ENCODE data around the gene AQP2. TPM values are rescaled to one million over a fixed set of nuclear protein-coding genes. Genes with fewer than 3 reads are reported as not detected.

Gene AQP2
- total RNA-seq, 1 experiment from 2014 or later = 0.36 TPM

DNA sequence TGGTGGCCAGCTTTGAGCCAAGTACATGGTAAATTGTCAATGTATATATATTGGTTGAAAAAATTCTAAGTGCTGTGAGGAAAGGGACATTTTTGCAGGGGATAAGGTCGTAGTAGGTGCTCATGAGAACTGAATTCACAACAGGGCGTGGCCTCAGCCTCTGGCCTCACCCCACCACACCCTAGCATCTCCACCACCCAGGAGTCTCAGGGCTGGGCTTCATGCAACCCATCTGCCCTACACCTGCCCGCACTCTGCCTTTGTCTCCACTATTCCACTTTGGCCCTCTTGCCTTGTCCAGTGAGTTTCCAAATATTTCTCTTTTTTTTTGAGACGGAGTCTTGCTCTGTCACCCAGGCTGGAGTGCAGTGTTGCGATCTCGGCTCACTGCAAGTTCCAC is 22.1 kb upstream of the AQP2 start:
- H3K4me3 ChIP-seq (ENCODE audit: low read depth in 2 of 2, low read length in 2 of 2) = no peak overlapping the region
- no peaks in the 10 kb centered on the region for H3K9me3 ChIP-seq (ENCODE audit: control insufficient read depth, insufficient read depth, low read depth, low read length)
- in situ Hi-C loops (cut with HindIII; ENCODE audit: low pct_unique_long_range_greater_than_20kb, low sequenced_read_pairs) = no loop called here
- BruUV-seq (replicated peaks) = no TSS peak
- no peak for DNase-seq (ENCODE audit: low read depth, low spot score)
- ChIA-PET POLR2A (interaction anchor here (0.6 kb wide), 1 partner anchor 15 kb away, joined by 3 read pairs; no protein-coding TSS in a partner anchor), CTCF (no interaction called here)
- intact Hi-C loops (cut with micrococcal nuclease; ENCODE audit: unreplicated experiment) = no loop called here
- no peak for ATAC-seq
- no peak overlapping the region for H3K27ac ChIP-seq (ENCODE audit: low read length)
- no peaks in the 10 kb centered on the region for H3K27me3 ChIP-seq (ENCODE audit: control insufficient read depth, insufficient read depth, low read length)
- no peaks in the 10 kb centered on the region for H3K4me1 ChIP-seq (ENCODE audit: control insufficient read depth, insufficient read depth, low read length)
- TF ChIP-seq, protein P1, sequence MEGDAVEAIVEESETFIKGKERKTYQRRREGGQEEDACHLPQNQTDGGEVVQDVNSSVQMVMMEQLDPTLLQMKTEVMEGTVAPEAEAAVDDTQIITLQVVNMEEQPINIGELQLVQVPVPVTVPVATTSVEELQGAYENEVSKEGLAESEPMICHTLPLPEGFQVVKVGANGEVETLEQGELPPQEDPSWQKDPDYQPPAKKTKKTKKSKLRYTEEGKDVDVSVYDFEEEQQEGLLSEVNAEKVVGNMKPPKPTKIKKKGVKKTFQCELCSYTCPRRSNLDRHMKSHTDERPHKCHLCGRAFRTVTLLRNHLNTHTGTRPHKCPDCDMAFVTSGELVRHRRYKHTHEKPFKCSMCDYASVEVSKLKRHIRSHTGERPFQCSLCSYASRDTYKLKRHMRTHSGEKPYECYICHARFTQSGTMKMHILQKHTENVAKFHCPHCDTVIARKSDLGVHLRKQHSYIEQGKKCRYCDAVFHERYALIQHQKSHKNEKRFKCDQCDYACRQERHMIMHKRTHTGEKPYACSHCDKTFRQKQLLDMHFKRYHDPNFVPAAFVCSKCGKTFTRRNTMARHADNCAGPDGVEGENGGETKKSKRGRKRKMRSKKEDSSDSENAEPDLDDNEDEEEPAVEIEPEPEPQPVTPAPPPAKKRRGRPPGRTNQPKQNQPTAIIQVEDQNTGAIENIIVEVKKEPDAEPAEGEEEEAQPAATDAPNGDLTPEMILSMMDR (IDR thresholded peaks at IDR 0.05) = no peak
- no peaks in the 10 kb centered on the region for H3K36me3 ChIP-seq (ENCODE audit: control insufficient read depth, insufficient read depth, low read length)

DNA sequence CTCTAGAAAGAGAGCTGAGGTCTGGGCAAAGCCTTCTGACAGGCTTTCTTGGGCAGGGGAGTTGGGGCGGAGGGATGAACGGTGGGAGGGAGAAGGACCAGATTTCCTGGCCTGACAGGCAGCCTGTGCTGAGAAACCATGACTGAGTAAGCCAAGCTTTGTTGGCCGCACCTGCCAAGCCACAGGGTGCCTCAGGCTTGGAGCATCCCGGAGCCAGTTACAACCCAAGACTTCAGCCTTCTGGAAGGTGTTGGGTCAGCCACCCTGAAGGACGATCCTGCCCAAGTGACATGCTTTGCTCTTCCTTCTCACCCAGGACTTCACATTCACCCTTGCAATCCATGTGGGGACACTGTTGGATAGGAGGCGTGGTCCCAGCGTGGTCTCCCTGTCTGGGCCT is 21.0 kb upstream of the AQP2 start:
- in situ Hi-C loops (cut with HindIII; ENCODE audit: low pct_unique_long_range_greater_than_20kb, low sequenced_read_pairs) = no loop called here
- ATAC-seq = no peak
- DNase-seq (ENCODE audit: low read depth, low spot score) = no peak
- ChIA-PET CTCF (interaction anchor here (0.7 to 1.3 kb wide), 2 partner anchors 16 to 155 kb away, joined by 3 to 5 read pairs; partner anchors contain the start of gene SMARCD1), POLR2A (no interaction called here)
- intact Hi-C loops (cut with micrococcal nuclease; ENCODE audit: unreplicated experiment) = no loop called here
- Histone ChIP-seq H3K4me3 (ENCODE audit: low read depth in 2 of 2, low read length in 2 of 2) (no peak overlapping the region), H3K27me3 (ENCODE audit: control insufficient read depth, insufficient read depth, low read length) (no peaks in the 10 kb centered on the region), H3K27ac (ENCODE audit: low read length) (no peak overlapping the region), H3K4me1 (ENCODE audit: control insufficient read depth, insufficient read depth, low read length) (no peaks in the 10 kb centered on the region), H3K36me3 (ENCODE audit: control insufficient read depth, insufficient read depth, low read length) (no peaks in the 10 kb centered on the region), H3K9me3 (ENCODE audit: control insufficient read depth, insufficient read depth, low read depth, low read length) (no peaks in the 10 kb centered on the region)
- BruUV-seq (replicated peaks) = no TSS peak
- no peak for TF ChIP-seq TCF7L2 (IDR thresholded peaks at IDR 0.05; ENCODE audit: low read depth, low read length)
- no peak for TF ChIP-seq SIN3A (IDR thresholded peaks at IDR 0.05; ENCODE audit: borderline replicate concordance, insufficient read depth, low read depth, low read length)
- TF ChIP-seq, protein P1 (IDR thresholded peaks at IDR 0.05) = no peak
- TF ChIP-seq, protein P2, sequence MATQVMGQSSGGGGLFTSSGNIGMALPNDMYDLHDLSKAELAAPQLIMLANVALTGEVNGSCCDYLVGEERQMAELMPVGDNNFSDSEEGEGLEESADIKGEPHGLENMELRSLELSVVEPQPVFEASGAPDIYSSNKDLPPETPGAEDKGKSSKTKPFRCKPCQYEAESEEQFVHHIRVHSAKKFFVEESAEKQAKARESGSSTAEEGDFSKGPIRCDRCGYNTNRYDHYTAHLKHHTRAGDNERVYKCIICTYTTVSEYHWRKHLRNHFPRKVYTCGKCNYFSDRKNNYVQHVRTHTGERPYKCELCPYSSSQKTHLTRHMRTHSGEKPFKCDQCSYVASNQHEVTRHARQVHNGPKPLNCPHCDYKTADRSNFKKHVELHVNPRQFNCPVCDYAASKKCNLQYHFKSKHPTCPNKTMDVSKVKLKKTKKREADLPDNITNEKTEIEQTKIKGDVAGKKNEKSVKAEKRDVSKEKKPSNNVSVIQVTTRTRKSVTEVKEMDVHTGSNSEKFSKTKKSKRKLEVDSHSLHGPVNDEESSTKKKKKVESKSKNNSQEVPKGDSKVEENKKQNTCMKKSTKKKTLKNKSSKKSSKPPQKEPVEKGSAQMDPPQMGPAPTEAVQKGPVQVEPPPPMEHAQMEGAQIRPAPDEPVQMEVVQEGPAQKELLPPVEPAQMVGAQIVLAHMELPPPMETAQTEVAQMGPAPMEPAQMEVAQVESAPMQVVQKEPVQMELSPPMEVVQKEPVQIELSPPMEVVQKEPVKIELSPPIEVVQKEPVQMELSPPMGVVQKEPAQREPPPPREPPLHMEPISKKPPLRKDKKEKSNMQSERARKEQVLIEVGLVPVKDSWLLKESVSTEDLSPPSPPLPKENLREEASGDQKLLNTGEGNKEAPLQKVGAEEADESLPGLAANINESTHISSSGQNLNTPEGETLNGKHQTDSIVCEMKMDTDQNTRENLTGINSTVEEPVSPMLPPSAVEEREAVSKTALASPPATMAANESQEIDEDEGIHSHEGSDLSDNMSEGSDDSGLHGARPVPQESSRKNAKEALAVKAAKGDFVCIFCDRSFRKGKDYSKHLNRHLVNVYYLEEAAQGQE (IDR thresholded peaks at IDR 0.05; ENCODE audit: insufficient read depth in 1 of 2, low read depth in 2 of 2, low read length in 1 of 2) = no peak
- no peak for TF ChIP-seq POLR2AphosphoS5 (IDR thresholded peaks at IDR 0.05; ENCODE audit: low read depth, low read length)

All from Panc1 (cell line).